Breast epithelium (tissue), 4 donors: ENCODE results near the gene SAC3D1. TPM values are rescaled to one million over a fixed set of nuclear protein-coding genes. Genes with fewer than 3 reads are reported as not detected.
A peak's percentile ranks its signal among the peaks of the same experiment; 100 is the strongest.

Experiments used
- DNase-seq, 2 donors: peaks; one replicate each; pipeline ENCODE4 v3.0.0-alpha.2; 2019; ENCODE audit warnings: low spot score in 2 of 2
- H3K27ac ChIP-seq, 2 donors: fragments of 200-600 bp; sonication (generic) in 1 of 2; one replicate each; pipeline ENCODE4 v1.5.1; 2016 to 2019; ENCODE audit warnings: mild to moderate bottlenecking in 1 of 2
- H3K27me3 ChIP-seq, 2 donors: fragments of 200-600 bp; sonication (generic) in 1 of 2; one replicate each; pipeline versions ENCODE4 v1.5.1 to v1.6.0; 2017 to 2019; ENCODE audit warnings: control low read depth in 1 of 2, mild to moderate bottlenecking in 1 of 2
- H3K36me3 ChIP-seq: fragments of 200-600 bp; one replicate; pipeline ENCODE4 v1.5.1; 2019
- H3K4me1 ChIP-seq, 2 donors: fragments of 200-600 bp; sonication (generic); one replicate each; pipeline ENCODE4 v1.5.1; 2016 to 2019; ENCODE audit warnings: control low read depth in 1 of 2
- H3K4me3 ChIP-seq, 3 donors: fragments of 200-600 bp; sonication (generic); 1 replicate in 2 of 3; 2 replicates in 1 of 3; pipeline ENCODE4 v1.5.1; 2016 to 2019; ENCODE audit warnings: mild to moderate bottlenecking in 3 of 3, moderate library complexity in 2 of 3
- H3K9me3 ChIP-seq, 2 donors: fragments of 200-600 bp; sonication (generic) in 1 of 2; one replicate each; pipeline ENCODE4 v1.5.1; 2016 to 2019; ENCODE audit warnings: control low read depth in 1 of 2
- POLR2A ChIP-seq: fragments of 450-650 bp; IDR thresholded peaks from one replicate; pipeline ENCODE4 v1.6.1; 2016; ENCODE audit warnings: antibody characterized with exemption, mild to moderate bottlenecking, moderate library complexity
- POLR2AphosphoS5 ChIP-seq, 3 donors: sonication (generic); formaldehyde crosslinking; IDR thresholded peaks; one replicate each; pipeline ENCODE4 v1.6.1; 2017; ENCODE audit warnings: antibody characterized with exemption in 3 of 3
- intact Hi-C: fragments of 100-400 bp; cut with DNase I; formaldehyde crosslinking; loops from one replicate; pipeline ENCODE4 v1.15.1; 2023; ENCODE audit warnings: low total_unique reads
- total RNA-seq, 3 donors: library from RNA; depleted of rRNA; stranded (reverse); fragments of >200 nt; gene quantifications; one replicate each; pipeline ENCODE4 v1.1.0, GENCODE V29; 2016
- TF ChIP-seq, protein P1 (sequence below), 3 donors: fragments of 450-650 bp; IDR thresholded peaks; one replicate each; pipeline ENCODE4 v1.5.1; 2016 to 2017; ENCODE audit warnings: antibody characterized with exemption in 3 of 3, mild to moderate bottlenecking in 3 of 3, moderate library complexity in 3 of 3

The SAC3D1 gene
- 1 to 10 TPM; 7.5 to 9.2 (median 7.5) TPM for total RNA-seq

DNA sequence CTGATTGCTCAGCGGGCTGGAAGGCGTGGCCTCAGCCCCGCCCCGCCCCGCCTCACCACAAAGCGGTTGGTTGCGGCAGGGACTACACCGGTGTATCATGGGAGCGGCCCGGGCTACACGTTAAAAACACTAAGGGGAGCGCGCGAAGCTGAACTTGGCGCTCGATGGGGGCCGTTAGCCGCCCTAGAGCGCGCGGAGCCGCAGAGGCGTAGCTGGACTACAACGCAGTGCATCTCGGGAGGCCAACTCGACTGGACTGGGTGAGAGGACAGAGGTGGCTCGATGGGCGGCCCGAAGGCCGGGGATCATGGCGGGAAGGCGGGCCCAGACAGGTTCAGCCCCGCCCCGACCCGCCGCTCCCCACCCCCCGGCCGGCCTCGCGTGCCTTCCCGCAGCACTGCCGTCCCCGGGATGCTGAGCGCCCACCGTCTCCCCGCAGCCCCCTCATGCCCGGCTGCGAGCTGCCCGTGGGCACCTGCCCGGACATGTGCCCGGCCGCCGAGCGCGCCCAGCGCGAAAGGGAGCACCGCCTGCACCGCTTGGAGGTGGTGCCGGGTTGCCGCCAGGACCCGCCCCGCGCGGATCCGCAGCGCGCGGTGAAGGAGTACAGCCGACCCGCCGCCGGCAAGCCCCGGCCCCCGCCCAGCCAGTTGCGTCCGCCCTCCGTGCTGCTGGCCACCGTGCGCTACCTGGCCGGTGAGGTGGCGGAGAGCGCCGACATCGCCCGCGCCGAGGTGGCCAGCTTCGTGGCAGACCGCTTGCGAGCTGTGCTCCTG lies at the start of gene SAC3D1:
Gene SAC3D1 (plus strand): TSS at position 364 of the 776 bp plus-strand sequence. CDS start 83 bp downstream, at position 447.
- no peaks in the 10 kb centered on the region for H3K9me3 ChIP-seq
- peaks cover 0 to 5% of the 10 kb centered on the region in 2 donors for H3K4me1 ChIP-seq
- H3K4me3 ChIP-seq = peak within 1 kb of the TSS; percentile 63 to 85 (median 65)
- peak; percentile 82 to 83 for DNase-seq
- H3K27me3 ChIP-seq = no peaks in the 10 kb centered on the region
- intact Hi-C loops = no loop called here
- H3K36me3 ChIP-seq = no peaks in the 10 kb centered on the region
- TF ChIP-seq POLR2A (no peak), POLR2AphosphoS5 (IDR thresholded peaks at IDR 0.05) (peak in 2 of 3 donors; percentile 9 to 52)
- TF ChIP-seq, protein P1, sequence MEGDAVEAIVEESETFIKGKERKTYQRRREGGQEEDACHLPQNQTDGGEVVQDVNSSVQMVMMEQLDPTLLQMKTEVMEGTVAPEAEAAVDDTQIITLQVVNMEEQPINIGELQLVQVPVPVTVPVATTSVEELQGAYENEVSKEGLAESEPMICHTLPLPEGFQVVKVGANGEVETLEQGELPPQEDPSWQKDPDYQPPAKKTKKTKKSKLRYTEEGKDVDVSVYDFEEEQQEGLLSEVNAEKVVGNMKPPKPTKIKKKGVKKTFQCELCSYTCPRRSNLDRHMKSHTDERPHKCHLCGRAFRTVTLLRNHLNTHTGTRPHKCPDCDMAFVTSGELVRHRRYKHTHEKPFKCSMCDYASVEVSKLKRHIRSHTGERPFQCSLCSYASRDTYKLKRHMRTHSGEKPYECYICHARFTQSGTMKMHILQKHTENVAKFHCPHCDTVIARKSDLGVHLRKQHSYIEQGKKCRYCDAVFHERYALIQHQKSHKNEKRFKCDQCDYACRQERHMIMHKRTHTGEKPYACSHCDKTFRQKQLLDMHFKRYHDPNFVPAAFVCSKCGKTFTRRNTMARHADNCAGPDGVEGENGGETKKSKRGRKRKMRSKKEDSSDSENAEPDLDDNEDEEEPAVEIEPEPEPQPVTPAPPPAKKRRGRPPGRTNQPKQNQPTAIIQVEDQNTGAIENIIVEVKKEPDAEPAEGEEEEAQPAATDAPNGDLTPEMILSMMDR (IDR thresholded peaks at IDR 0.05) = no peak
- peak within 1 kb of the TSS; percentile 93 for H3K27ac ChIP-seq

DNA sequence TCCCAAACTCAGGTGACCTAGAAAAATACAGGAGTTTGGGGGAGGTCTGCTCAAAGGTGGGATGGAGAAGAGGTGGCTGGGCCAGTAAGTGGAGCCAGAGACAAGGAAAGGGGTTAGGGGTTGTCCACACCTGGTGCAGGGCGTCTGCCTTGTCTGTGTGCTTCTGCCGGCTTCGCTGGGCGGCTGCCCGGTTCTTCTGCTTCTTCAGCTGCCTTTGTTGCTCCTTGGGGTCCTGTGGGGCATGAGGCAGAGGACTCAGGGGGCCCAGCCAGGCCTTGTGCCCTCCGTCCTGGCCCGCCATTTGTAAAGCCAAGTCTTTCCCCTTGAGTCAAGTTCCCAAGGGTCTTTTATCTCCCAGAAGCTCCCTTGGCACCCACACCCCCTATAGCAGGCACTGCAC lies 46.7 kb upstream of the SAC3D1 start:
- DNase-seq = no peak
- intact Hi-C loops = loop anchor here (10.0 kb wide), 1 partner anchor 50 kb away; no protein-coding TSS in a partner anchor
- no peak for TF ChIP-seq POLR2AphosphoS5 (IDR thresholded peaks at IDR 0.05)
- Histone ChIP-seq H3K4me3 (no peak overlapping the region), H3K4me1 (no peaks in the 10 kb centered on the region), H3K36me3 (no peaks in the 10 kb centered on the region), H3K27ac (no peak overlapping the region), H3K9me3 (no peaks in the 10 kb centered on the region), H3K27me3 (no peaks in the 10 kb centered on the region)

GRCh38 chr11:64996327-64996709 lies 44.7 kb upstream of the SAC3D1 start:
- no peak for DNase-seq
- peak overlapping the region; percentile 17 to 65 (median 47) for H3K4me3 ChIP-seq
- H3K27me3 ChIP-seq = no peaks in the 10 kb centered on the region
- H3K27ac ChIP-seq = peak overlapping the region; percentile 64 to 73
- H3K36me3 ChIP-seq = no peaks in the 10 kb centered on the region
- no peaks in the 10 kb centered on the region for H3K4me1 ChIP-seq
- intact Hi-C loops = loop anchor here (10.0 kb wide), 1 partner anchor 52 kb away; no protein-coding TSS in a partner anchor
- TF ChIP-seq, protein P1 (IDR thresholded peaks at IDR 0.05) = no peak
- TF ChIP-seq POLR2A = no peak
- no peak for TF ChIP-seq POLR2AphosphoS5 (IDR thresholded peaks at IDR 0.05)
- no peaks in the 10 kb centered on the region for H3K9me3 ChIP-seq

- Histone ChIP-seq H3K27me3 (no peaks in the 10 kb centered on the region), H3K27ac (peak within 1 kb of the TSS; percentile 64 to 73), H3K4me3 (peak within 1 kb of the TSS; percentile 17 to 65 (median 47)), H3K36me3 (no peaks in the 10 kb centered on the region), H3K9me3 (no peaks in the 10 kb centered on the region), H3K4me1 (no peaks in the 10 kb centered on the region)
- TF ChIP-seq, protein P1 (IDR thresholded peaks at IDR 0.05) = peak; percentile 11 to 52 (median 26)
- TF ChIP-seq POLR2AphosphoS5 (IDR thresholded peaks at IDR 0.05) (no peak), POLR2A (no peak)
- intact Hi-C loops = loop anchor here (10.0 kb wide), 1 partner anchor 52 kb away; no protein-coding TSS in a partner anchor
- DNase-seq = peak; percentile 57
Measured at GRCh38 chr11:64996710-64997380, 44.2 kb upstream of the SAC3D1 start, which contains the start of gene BATF2. TSS of gene BATF2 (minus strand) at chr11:64996971. CDS start at chr11:64996914, 57 bp downstream.

- no peaks in the 10 kb centered on the region for H3K27me3 ChIP-seq
- H3K4me1 ChIP-seq = no peaks in the 10 kb centered on the region
- H3K4me3 ChIP-seq = no peak overlapping the region
- no peaks in the 10 kb centered on the region for H3K9me3 ChIP-seq
- H3K27ac ChIP-seq = no peak overlapping the region
- no peaks in the 10 kb centered on the region for H3K36me3 ChIP-seq
- no peak for DNase-seq
- TF ChIP-seq POLR2A (no peak), POLR2AphosphoS5 (IDR thresholded peaks at IDR 0.05) (no peak)
- intact Hi-C loops = loop anchor here (10.0 kb wide), 1 partner anchor 53 kb away; no protein-coding TSS in a partner anchor
Measured at GRCh38 chr11:64998141-64998540, 42.9 kb upstream of the SAC3D1 start.
